CD4-positive, alpha-beta T cell treated with Interleukin-17A for 1 hour (primary cell): ENCODE data around the gene GREM1.

Source experiments
- DNase-seq: peaks from one replicate; pipeline ENCODE4 v3.0.0-alpha.2; 2020

GREM1 gene

DNA sequence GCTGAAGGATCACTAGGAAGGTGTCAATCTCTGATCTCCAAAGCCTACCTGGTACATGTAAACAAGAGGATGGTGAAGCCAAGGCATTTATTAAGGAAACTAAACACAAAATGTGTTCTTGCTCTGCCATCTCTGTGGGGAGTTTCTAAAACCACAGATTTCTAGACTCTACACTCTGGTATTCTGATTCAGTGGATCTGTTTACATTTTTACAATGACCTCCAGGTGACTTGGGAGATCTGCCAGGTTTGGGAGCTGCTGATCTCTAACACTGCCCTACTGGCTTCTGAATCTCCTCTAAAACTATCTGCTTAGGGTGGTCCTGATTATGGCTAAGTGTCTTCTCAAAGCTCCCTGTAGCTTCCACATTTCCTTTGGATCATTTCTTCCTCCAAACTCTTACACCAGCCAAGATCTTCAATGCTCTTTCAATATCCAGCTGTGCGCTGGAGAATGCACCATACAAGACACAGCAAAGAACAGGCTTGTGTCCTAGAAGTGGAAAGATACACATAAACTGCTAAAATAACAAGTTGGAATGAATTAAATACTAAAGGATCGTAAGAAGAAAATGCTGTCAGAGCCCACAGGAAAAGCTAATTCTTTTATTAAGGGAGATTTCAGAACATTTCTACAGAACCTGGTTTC lies 72.7 kb downstream of the GREM1 start:
- DNase-seq = no peak

DNA sequence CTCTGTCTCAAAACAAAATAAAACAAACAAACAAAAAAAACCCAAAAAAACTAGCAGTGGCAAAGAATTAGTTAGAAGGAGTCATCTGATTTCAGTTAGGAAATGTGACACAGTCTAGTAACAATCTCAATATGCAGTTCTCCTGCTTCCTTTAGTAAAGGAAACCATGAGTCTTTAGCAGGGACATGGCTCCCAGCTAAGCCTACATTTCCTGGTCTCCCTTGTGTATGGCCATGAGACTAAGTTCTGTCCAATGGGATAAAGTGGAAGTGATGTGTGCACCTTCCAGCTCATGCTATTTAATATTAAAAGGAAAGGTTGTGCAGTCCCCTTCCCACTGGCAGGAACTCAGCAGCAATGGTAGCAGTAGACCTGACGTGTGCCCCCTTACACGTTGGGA lies 74.6 kb downstream of the GREM1 start:
- no peak for DNase-seq
